WTC11 (cell line): Measurements from ENCODE around the gene UNC5A.

ENCODE experiments used
- CTCF ChIP-seq: fragments of 200-600 bp; IDR thresholded peaks from 2 replicates; pipeline ENCODE4 v1.8.0; 2022; ENCODE audit warnings: antibody characterized with exemption
- ETV6 ChIP-seq: sonication (generic); formaldehyde crosslinking; IDR thresholded peaks from 2 replicates; pipeline ENCODE4 v1.8.1; 2022; ENCODE audit warnings: mild to moderate bottlenecking, missing genetic modification reagents
- MAX ChIP-seq: sonication (generic); formaldehyde crosslinking; IDR thresholded peaks from 2 replicates; pipeline ENCODE4 v1.8.0; 2022; ENCODE audit warnings: mild to moderate bottlenecking, missing genetic modification reagents
- RELA ChIP-seq: sonication (generic); formaldehyde crosslinking; IDR thresholded peaks from 2 replicates; pipeline ENCODE4 v1.8.1; 2022; ENCODE audit warnings: missing genetic modification reagents, mild to moderate bottlenecking, borderline replicate concordance
- ZNF138 ChIP-seq: sonication (generic); formaldehyde crosslinking; conservative IDR thresholded peaks from 2 replicates; pipeline ENCODE4 v1.8.1; 2022; ENCODE audit warnings: mild to moderate bottlenecking, moderate library complexity, missing genetic modification reagents

- TF ChIP-seq MAX (CRISPR knock-in tag): no peak
- no peak for TF ChIP-seq RELA (CRISPR knock-in tag)
- no peak for TF ChIP-seq ETV6 (CRISPR knock-in tag)
- no peak for TF ChIP-seq ZNF138 (CRISPR knock-in tag)
- no peak for TF ChIP-seq CTCF
These were observed 8.1 kb upstream of the UNC5A start for GRCh38 chr5:176802116-176802784.
